Mononuclear cell (primary cell): ENCODE measurements around the gene USP15. TPM values are rescaled to one million over a fixed set of nuclear protein-coding genes. Genes with fewer than 3 reads are reported as not detected.
A peak's percentile ranks its signal among the peaks of the same experiment; 100 is the strongest.

ENCODE experiments used
- H3K27me3 ChIP-seq: 2 replicates; pipeline ENCODE4 v1.6.0; 2011; ENCODE audit warnings: low read length, control low read depth; ENCODE audit not compliant: insufficient read depth
- H3K4me1 ChIP-seq: 2 replicates; pipeline ENCODE4 v1.5.1; 2011; ENCODE audit warnings: mild to moderate bottlenecking, low read length, control low read depth; ENCODE audit not compliant: insufficient read depth
- H3K4me3 ChIP-seq: 2 replicates; pipeline ENCODE4 v1.5.1; 2011; ENCODE audit warnings: mild to moderate bottlenecking, low read length, moderate library complexity
- H3K9me3 ChIP-seq: 2 replicates; pipeline ENCODE4 v1.5.1; 2011; ENCODE audit warnings: low read depth, mild to moderate bottlenecking, control low read depth, low read length
- total RNA-seq: library from RNA; depleted of rRNA; stranded (reverse); fragments of >200 nt; gene quantifications from one replicate; pipeline ENCODE4 v1.2.3, GENCODE V29; 2012

Gene USP15
- total RNA-seq: 467 TPM

DNA sequence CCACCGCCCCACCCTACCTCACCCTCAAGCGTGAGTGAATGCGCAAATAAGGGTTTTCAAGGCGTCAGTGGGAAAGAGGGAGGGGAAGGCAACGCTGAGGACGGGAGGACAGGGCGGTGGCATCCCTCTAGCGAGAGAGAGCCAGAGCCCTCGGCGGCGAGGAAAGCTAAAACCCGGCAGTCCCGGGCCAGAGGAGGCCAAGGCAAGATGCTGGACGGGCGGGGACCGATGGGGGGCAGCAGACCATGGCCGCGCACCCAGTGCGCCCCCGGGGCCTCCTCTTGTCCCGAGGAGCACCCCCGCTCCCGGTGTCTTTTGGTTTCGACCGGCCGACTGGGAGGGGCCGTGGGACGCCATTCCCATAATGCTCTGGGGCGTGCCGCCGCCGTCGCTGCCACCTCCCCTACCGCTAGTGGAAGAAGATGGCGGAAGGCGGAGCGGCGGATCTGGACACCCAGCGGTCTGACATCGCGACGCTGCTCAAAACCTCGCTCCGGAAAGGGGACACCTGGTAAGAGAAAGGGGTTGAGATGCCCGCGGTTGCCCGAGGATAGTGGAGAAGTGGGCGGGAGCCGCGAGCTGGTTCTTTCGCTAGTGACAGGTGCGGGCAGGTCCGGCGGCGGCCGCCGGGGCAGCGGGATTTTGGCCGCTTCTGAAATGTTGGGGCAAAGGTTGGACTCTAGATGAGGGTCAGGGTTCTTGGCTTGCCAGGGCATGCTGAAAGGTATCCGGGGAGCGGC, at the start of gene USP15:
Gene USP15 (plus strand): TSS at position 412 of the 740 bp plus-strand sequence. CDS start 11 bp downstream, at position 423.
- Histone ChIP-seq H3K4me1 (peaks cover 52% of the 10 kb centered on the region), H3K4me3 (peak within 1 kb of the TSS; percentile 93), H3K9me3 (no peaks in the 10 kb centered on the region), H3K27me3 (no peaks in the 10 kb centered on the region)

DNA sequence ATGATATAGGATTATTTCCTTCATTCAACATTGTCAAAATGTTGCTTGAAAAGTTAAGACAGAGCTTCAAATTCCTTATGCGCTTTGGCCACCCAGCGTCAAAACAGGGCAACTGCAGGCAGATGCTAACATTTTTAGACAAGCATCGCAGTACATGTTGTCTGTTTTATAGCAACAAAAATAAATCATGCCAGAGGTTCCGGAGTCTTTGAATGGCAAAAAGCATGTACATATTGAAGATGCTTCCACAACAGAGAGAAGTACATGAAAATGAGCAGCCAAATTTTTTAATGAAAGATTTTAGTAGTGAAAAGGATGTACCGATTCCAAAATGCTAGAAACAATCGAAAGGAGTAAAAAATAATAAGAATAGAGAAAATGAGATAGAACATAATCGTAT, 49.8 kb upstream of the USP15 start:
- Histone ChIP-seq H3K9me3 (no peaks in the 10 kb centered on the region), H3K4me3 (no peak overlapping the region), H3K4me1 (peaks cover 41% of the 10 kb centered on the region), H3K27me3 (no peaks in the 10 kb centered on the region)

DNA sequence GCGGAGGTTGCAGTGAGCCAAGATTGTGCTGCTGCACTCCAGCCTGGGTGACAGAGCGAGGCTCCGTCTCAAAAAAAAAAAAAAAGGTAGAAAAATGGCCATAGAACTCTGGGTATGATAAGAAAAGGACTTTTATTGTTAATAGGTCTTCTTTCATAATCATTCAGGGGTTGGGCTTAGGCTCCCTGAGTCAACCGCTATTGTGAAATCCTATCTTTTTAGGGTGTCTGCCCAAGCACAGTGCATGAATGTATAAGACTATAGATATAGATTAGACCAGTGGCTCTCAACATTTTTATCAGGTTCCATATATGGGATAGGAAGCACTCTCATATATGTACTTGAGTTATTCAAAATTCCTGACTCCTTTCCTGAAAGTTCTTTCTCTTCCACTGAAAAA, 48.7 kb upstream of the USP15 start:
- Histone ChIP-seq H3K9me3 (no peaks in the 10 kb centered on the region), H3K4me3 (no peak overlapping the region), H3K4me1 (peaks cover 50% of the 10 kb centered on the region), H3K27me3 (no peaks in the 10 kb centered on the region)

DNA sequence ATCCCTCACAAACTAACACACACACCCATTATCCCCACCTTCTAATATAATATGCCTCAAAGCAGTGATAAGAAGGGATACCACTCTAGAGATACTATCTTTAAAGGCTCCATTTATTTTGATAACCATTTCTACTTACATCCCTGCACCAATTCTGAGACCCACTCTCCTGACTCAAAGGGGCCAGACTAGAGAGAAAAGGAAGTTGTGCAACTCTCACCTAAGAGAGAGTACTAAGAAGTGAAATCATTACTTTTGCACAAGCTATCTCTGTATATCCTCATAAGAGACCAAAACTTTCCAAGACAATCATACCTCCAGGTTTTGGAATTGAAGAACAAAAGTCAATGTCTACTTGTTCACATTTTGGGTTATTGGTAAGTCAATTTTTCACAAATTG, 45.4 kb upstream of the USP15 start:
- no peaks in the 10 kb centered on the region for H3K9me3 ChIP-seq
- H3K4me3 ChIP-seq: no peak overlapping the region
- peaks cover 63% of the 10 kb centered on the region for H3K4me1 ChIP-seq
- no peaks in the 10 kb centered on the region for H3K27me3 ChIP-seq

DNA sequence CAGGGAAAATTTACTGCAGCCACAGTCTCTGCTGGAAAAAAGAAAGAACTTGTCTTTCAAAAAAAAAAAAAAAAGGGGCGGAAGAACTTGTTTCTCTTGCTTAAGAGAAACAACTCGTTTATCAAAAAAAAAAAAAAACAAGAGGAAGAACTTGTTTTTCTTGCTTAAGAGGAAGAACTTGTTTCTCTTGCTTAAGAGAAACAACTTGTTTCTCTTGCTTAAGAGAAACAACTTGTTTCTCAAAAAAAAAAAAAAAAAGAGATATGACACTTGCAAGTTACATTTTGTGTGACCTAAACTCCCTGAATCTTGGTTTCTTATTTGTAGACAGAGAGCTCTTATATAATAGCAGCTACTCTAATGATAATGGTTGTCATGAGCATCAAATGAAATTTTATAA, 44.7 kb upstream of the USP15 start:
- Histone ChIP-seq H3K4me1 (peaks cover 62% of the 10 kb centered on the region), H3K9me3 (no peaks in the 10 kb centered on the region), H3K4me3 (no peak overlapping the region), H3K27me3 (no peaks in the 10 kb centered on the region)

DNA sequence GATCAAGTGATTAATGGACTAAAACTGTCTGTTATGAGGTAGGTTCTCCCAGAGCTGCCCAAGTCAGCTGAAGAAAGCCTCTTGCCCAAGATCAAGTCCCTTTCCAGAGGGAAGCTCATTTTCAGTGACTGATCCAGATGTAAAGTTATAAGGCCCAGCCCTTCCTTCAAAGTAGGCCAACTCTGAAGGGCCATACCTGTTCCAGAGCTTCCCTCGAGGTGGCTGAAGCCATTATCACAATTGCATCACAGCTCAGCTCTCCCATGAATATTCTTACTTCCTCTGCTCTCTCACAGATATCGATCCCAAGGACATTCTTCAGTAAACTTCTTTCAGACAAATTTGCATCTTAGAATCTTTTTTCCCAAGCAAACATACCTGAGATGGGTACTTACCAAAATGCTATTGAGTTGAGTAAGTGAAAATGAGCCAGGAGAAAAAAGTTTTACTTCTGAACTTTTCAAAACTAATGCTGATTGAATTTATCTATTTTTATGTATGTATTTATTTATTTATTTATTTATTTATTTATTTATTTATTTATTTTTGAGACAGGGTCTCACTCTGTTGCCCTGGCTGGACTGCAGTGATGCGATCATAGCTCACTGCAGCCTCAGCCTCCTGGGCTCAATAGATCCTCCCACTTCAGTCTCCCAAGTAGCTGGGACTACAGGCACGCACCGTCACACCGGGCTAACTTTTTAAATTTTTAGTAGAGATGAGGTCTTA, 42.6 kb upstream of the USP15 start:
- H3K9me3 ChIP-seq: no peaks in the 10 kb centered on the region
- no peaks in the 10 kb centered on the region for H3K27me3 ChIP-seq
- H3K4me3 ChIP-seq: no peak overlapping the region
- H3K4me1 ChIP-seq: peaks cover 45% of the 10 kb centered on the region

DNA sequence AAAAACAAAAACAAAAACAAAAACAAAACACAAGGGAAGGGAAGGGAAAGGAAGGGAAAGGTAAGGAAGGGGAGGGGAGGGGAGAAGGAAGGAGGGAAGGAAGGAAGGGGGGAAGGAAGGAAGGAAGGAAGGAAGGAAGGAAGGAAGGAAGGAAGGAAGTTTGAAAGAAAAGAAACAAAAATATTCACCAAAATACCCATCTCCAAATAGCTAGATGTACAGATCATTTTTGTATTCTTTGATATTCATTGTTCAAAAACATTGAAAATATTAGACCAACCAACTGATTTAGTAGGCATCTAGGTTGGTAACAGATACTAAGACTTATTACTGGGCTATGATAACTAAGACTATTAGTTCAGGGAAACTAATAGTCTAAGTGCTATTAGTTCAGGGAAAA, 39.1 kb upstream of the USP15 start:
- Histone ChIP-seq H3K4me3 (no peak overlapping the region), H3K9me3 (no peaks in the 10 kb centered on the region), H3K27me3 (no peaks in the 10 kb centered on the region), H3K4me1 (peaks cover 16% of the 10 kb centered on the region)

DNA sequence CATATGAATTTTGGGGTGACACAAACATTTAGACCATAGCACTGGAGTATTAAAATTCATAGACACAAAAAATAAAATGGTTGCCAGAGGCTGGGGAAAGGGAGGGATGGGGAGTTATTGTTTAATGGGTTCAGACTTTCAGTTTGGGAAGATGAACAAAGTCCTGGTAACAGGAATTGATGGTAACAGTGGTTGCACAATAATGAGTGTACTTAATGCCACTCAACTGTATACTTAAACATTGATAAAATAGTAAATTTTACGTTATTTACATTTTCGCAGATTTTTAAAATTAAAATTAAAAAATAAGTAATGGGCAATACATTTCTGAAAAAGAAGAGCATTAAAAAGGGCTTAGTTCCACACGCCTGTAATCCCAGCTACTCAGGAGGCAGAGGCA, 35.6 kb upstream of the USP15 start:
- Histone ChIP-seq H3K4me3 (no peak overlapping the region), H3K4me1 (no peaks in the 10 kb centered on the region), H3K27me3 (no peaks in the 10 kb centered on the region), H3K9me3 (no peaks in the 10 kb centered on the region)

DNA sequence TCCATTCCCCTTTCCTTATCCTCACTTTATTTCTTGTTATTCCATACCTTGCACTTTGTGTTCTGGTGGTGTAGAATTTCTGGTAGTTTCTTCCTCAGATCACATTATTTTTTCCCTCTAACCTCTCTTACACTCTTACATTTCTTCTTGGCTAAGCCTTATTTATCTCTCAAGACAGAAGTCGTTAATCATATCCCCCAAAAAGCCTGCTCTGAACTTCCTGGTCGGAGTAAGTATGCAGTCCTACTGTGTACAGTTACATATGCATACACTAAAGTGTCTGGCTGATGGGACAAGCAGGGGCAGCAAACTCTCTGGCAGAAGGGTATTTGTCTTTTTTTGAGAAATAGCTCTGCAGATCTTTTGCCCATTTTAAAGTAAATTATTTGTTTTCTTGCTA, 33.1 kb upstream of the USP15 start:
- no peaks in the 10 kb centered on the region for H3K27me3 ChIP-seq
- H3K4me1 ChIP-seq: no peaks in the 10 kb centered on the region
- H3K4me3 ChIP-seq: no peak overlapping the region
- H3K9me3 ChIP-seq: no peaks in the 10 kb centered on the region

DNA sequence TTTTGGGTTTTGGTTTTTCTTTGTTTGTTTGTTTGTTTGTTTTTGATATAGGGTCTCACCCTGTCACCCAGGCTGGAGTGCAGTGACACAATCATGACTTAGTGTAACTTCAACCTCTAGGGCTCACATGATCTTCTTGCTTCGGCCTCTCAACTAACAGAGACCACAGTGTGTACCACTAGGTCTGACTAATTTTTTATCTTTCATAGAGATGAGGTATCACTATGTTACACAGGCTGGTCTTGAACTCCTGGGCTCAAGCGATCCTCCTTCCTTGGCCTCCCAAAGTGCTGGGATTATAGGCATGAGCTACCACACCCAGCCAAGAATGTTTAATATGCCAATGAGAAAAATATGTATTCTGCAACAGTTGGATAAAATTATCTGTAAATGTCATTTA, 29.6 kb upstream of the USP15 start:
- Histone ChIP-seq H3K4me3 (no peak overlapping the region), H3K27me3 (no peaks in the 10 kb centered on the region), H3K4me1 (no peaks in the 10 kb centered on the region), H3K9me3 (no peaks in the 10 kb centered on the region)

DNA sequence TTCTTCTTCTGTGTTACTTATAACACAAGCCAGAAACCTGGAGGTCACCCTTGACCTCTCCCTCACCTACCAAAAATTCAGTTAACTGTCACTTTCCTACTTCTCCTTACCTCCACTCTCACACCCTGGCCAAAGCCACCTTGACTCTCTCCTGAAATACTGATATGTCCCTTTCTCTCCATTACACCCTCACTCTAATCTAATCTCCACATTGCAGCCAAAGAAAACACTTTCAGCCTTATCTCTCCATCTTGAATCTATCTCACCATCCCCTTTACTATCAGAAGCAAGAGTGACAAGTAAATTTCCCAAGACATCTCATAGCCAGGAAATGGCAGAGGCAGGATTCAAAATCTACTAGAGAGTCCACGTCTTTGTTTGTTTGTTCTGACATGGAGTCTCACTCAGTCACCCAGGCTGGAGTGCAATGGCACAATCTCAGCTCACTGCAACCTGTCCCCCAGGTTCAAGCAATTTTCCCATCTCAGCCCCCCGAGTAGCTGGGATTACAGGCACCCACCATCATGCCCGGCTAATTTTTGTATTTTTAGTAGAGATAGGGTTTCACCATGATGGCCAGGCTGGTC, 28.0 kb upstream of the USP15 start:
- Histone ChIP-seq H3K4me1 (no peaks in the 10 kb centered on the region), H3K9me3 (no peaks in the 10 kb centered on the region), H3K27me3 (no peaks in the 10 kb centered on the region), H3K4me3 (no peak overlapping the region)

DNA sequence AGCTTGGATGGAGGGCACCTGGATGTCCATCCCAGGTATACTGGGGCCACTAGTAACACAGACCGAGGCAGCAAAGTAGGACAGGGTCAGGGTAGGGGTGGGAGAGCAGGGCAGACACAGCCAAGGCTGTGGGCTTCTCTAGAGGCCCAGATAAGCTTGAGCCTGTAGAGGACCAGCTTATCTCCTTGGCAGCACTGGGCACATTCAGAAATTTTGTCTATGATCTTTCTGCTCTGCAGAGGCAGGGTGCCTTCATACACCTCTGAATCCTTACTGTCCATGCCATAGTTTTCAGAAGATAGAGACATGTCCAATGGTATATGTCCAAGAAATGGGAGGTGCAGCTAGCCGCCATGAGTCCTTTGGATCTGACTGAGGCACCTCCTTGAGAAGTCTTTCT, 26.4 kb upstream of the USP15 start:
- H3K27me3 ChIP-seq: no peaks in the 10 kb centered on the region
- no peak overlapping the region for H3K4me3 ChIP-seq
- no peaks in the 10 kb centered on the region for H3K9me3 ChIP-seq
- no peaks in the 10 kb centered on the region for H3K4me1 ChIP-seq

DNA sequence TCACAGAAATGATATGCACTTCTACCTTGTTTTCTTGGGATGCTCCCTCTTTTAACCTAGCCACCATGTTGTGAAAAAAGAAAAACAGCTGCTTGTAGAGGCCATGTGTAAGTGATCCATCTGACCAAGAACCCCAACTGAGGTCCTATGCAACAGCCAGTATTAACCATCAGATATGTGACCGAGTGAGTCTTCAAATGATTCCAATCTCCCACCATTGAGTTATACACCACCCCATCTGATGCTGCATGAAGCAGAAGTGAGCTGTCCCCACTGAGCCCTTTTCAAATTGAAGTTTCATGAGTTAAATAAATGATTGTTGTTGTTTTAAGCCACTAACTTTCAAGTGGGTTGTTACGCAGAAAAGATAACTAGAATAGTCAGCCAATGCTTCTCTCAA, 20.6 kb upstream of the USP15 start:
- Histone ChIP-seq H3K4me3 (no peak overlapping the region), H3K9me3 (no peaks in the 10 kb centered on the region), H3K27me3 (no peaks in the 10 kb centered on the region), H3K4me1 (no peaks in the 10 kb centered on the region)

DNA sequence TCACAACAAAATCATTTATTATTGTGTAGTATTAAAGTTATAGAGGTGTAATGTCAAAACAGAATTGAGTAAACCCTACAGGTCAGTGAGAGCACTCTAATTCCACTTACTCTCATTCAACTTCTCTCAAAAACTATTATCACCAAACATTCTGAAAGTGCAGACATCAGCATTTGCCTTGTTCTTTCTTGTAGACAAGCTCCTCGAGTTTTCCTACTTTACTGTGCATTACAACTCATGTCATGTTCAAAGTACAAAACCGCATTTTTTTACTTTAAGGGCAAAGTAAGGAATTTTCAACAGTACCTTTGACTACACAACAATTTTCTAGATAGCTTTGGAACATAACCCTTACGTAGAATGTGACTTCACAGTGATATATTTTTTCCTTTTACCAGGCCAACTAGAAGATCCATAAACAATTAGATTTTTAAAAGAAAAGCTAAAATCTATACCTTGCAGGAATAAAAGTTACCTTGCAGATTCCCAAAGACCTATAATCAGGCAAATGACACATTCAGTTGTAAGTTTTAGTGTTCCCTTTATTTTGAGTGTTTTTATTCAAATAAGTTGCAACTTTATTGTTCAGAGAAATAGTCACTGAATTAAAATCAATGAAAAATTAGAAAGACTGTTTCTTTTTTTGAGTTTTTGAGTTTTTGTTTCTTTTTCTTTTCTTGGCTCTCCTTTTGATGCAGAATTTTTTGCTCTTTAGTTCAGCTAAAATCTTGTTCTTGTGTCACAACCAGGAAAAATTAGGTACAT, 12.7 kb upstream of the USP15 start:
- Histone ChIP-seq H3K4me3 (no peak overlapping the region), H3K27me3 (no peaks in the 10 kb centered on the region), H3K4me1 (peaks cover 38% of the 10 kb centered on the region), H3K9me3 (no peaks in the 10 kb centered on the region)

DNA sequence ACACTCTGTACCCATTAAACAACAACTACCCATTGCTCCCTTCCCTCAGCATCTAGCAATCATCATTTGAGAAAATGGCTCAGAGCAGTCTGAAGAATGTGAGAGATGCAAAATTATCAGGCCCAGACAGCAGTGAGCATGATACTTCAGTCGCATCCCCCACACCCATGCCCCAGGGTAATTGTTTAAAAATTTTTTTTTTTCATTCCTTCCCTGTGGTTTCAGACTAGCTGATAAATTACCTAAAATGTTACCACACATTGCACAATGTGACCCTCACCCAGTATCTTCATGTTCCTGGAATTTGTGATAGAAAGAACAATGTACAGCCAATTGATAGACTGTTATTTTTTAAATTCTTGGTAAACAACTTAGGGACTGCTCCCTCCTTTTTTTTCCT, 11.3 kb upstream of the USP15 start:
- no peaks in the 10 kb centered on the region for H3K9me3 ChIP-seq
- no peak overlapping the region for H3K4me3 ChIP-seq
- H3K27me3 ChIP-seq: no peaks in the 10 kb centered on the region
- peaks cover 51% of the 10 kb centered on the region for H3K4me1 ChIP-seq
